Fibroblast of lung (primary cell): ENCODE results near the gene CLASP1. TPM values are rescaled to one million over a fixed set of nuclear protein-coding genes. Genes with fewer than 3 reads are reported as not detected.
A peak's percentile ranks its signal among the peaks of the same experiment; 100 is the strongest.
"Not testable (repeated sequence)": the region's sequence is repeated elsewhere in the genome, so short reads cannot be mapped to it uniquely, and the experiment has no call there.

Experiments used
- DNase-seq, 2 donors: peaks; one replicate each; pipeline versions ENCODE4 v3.0.0 to v3.0.0-alpha.2; 2010; ENCODE audit warnings: low read depth in 2 of 2
- H2AFZ ChIP-seq: 2 replicates; pipeline ENCODE4 v1.5.1; 2012; ENCODE audit warnings: low read length, control low read depth, inconsistent platforms
- H3K27ac ChIP-seq: 2 replicates; pipeline ENCODE4 v1.5.1; 2011; ENCODE audit warnings: low read length, control low read depth; ENCODE audit not compliant: insufficient read depth
- H3K27me3 ChIP-seq: 2 replicates; pipeline ENCODE4 v1.5.1; 2011; ENCODE audit warnings: mild to moderate bottlenecking, low read length; ENCODE audit not compliant: control insufficient read depth, insufficient read depth
- H3K36me3 ChIP-seq: 2 replicates; pipeline ENCODE4 v1.5.1; 2011; ENCODE audit warnings: low read length; ENCODE audit not compliant: control insufficient read depth, insufficient read depth
- H3K4me1 ChIP-seq: 2 replicates; pipeline ENCODE4 v1.5.1; 2011; ENCODE audit warnings: low read length; ENCODE audit not compliant: control insufficient read depth, insufficient read depth; ENCODE audit errors: extremely low read depth
- H3K4me2 ChIP-seq: 2 replicates; pipeline ENCODE4 v1.5.1; 2011; ENCODE audit warnings: low read length, control low read depth; ENCODE audit not compliant: insufficient read depth; ENCODE audit errors: extremely low read depth
- H3K4me3 ChIP-seq, 4 experiments: fragments of 200-600 bp in 1 of 4; sonication (generic) in 1 of 4; replicated peaks in 1 of 4; 2 replicates each; pipeline ENCODE4 v1.5.1; 2011 to 2016; ENCODE audit warnings: low read length in 4 of 4, low read depth in 3 of 4, mild to moderate bottlenecking in 3 of 4, control low read depth in 2 of 4, inconsistent platforms in 1 of 4, mixed read lengths in 1 of 4; ENCODE audit not compliant: insufficient read depth in 1 of 4; ENCODE audit errors: control extremely low read depth in 1 of 4
- H3K79me2 ChIP-seq: 2 replicates; pipeline ENCODE4 v1.5.1; 2012; ENCODE audit warnings: mild to moderate bottlenecking, low read length, inconsistent platforms; ENCODE audit not compliant: control insufficient read depth, insufficient read depth
- H3K9ac ChIP-seq: 2 replicates; pipeline ENCODE4 v1.5.1; 2011; ENCODE audit warnings: mild to moderate bottlenecking, low read length, control low read depth; ENCODE audit not compliant: insufficient read depth
- H3K9me3 ChIP-seq: 2 replicates; pipeline ENCODE4 v1.5.1; 2012; ENCODE audit warnings: low read depth, low read length; ENCODE audit not compliant: control insufficient read depth, insufficient read depth
- H4K20me1 ChIP-seq: 2 replicates; pipeline ENCODE4 v1.5.1; 2011; ENCODE audit warnings: low read length; ENCODE audit not compliant: control insufficient read depth, insufficient read depth; ENCODE audit errors: extremely low read depth
- CTCF ChIP-seq, 2 donors: IDR thresholded peaks in 1 of 2; conservative IDR thresholded peaks in 1 of 2; 1 replicate in 1 of 2; 2 replicates in 1 of 2; pipeline ENCODE4 v1.5.1; 2011 to 2012; ENCODE audit warnings: low read length in 2 of 2, control low read depth in 1 of 2, inconsistent platforms in 1 of 2, low read depth in 1 of 2, mild to moderate bottlenecking in 1 of 2
- EZH2 ChIP-seq: IDR thresholded peaks from 2 replicates; pipeline ENCODE4 v1.5.1; 2012; ENCODE audit warnings: low read length, control low read depth, mild to moderate bottlenecking; ENCODE audit errors: missing control alignments
- polyA plus RNA-seq, 2 donors: library from polyadenylated mRNA; depleted of rRNA in 1 of 2; stranded (reverse) in 1 of 2; unstranded in 1 of 2; fragments of >200 nt; gene quantifications; 2 replicates each; pipeline ENCODE4 v1.2.1, GENCODE V29; 2011 to 2012; ENCODE audit warnings: missing spikeins in 1 of 2
- total RNA-seq: library from RNA; depleted of rRNA; stranded (reverse); fragments of >200 nt; gene quantifications from 2 replicates; pipeline ENCODE4 v1.2.1, GENCODE V29; 2014

The CLASP1 gene
- total and polyA plus RNA-seq, 2 donors (not counting 1 experiment from before 2014, with no cell fraction given), result 6.0 to 48.4 TPM

GRCh38 chr2:121696410-121696930 lies 47.2 kb upstream of the CLASP1 start:
- H3K79me2 ChIP-seq, result no peaks in the 10 kb centered on the region
- H3K4me2 ChIP-seq, result no peak overlapping the region
- no peak for DNase-seq
- no peaks in the 10 kb centered on the region for H3K27me3 ChIP-seq
- H3K9me3 ChIP-seq, result no peaks in the 10 kb centered on the region
- no peak overlapping the region for H3K4me3 ChIP-seq
- no peak overlapping the region for H2AFZ ChIP-seq
- no peak overlapping the region for H3K9ac ChIP-seq
- no peak overlapping the region for H3K27ac ChIP-seq
- H3K36me3 ChIP-seq, result no peaks in the 10 kb centered on the region
- no peak for TF ChIP-seq EZH2
- no peak for TF ChIP-seq CTCF (conservative IDR thresholded peaks at IDR 0.05 in 1 of 2, IDR thresholded peaks at IDR 0.05 in 1 of 2; ENCODE audit: low read depth in 1 of 2, low read length in 2 of 2)
- H4K20me1 ChIP-seq, result no peaks in the 10 kb centered on the region
- peaks cover 6% of the 10 kb centered on the region for H3K4me1 ChIP-seq

- no peak overlapping the region for H3K27ac ChIP-seq
- peaks cover 6% of the 10 kb centered on the region for H3K4me1 ChIP-seq
- no peaks in the 10 kb centered on the region for H3K27me3 ChIP-seq
- no peak overlapping the region for H3K4me3 ChIP-seq
- H3K4me2 ChIP-seq, result no peak overlapping the region
- H3K79me2 ChIP-seq, result no peaks in the 10 kb centered on the region
- H3K9me3 ChIP-seq, result no peaks in the 10 kb centered on the region
- TF ChIP-seq EZH2 (no peak), CTCF (conservative IDR thresholded peaks at IDR 0.05 in 1 of 2, IDR thresholded peaks at IDR 0.05 in 1 of 2; ENCODE audit: low read depth in 1 of 2, low read length in 2 of 2) (no peak)
- no peaks in the 10 kb centered on the region for H3K36me3 ChIP-seq
- no peak for DNase-seq
- no peak overlapping the region for H3K9ac ChIP-seq
- no peak overlapping the region for H2AFZ ChIP-seq
- H4K20me1 ChIP-seq, result no peaks in the 10 kb centered on the region
Measured at GRCh38 chr2:121695171-121695451, 45.8 kb upstream of the CLASP1 start.

- H3K4me3 ChIP-seq, result no peak overlapping the region
- TF ChIP-seq CTCF (conservative IDR thresholded peaks at IDR 0.05 in 1 of 2, IDR thresholded peaks at IDR 0.05 in 1 of 2; ENCODE audit: low read depth in 1 of 2, low read length in 2 of 2) (no peak), EZH2 (no peak)
- no peaks in the 10 kb centered on the region for H4K20me1 ChIP-seq
- no peak overlapping the region for H3K4me2 ChIP-seq
- no peaks in the 10 kb centered on the region for H3K79me2 ChIP-seq
- DNase-seq, result peak; percentile 86 to 89
- H3K4me1 ChIP-seq, result peaks cover under 1% of the 10 kb centered on the region
- no peaks in the 10 kb centered on the region for H3K27me3 ChIP-seq
- H3K9ac ChIP-seq, result no peak overlapping the region
- H2AFZ ChIP-seq, result no peak overlapping the region
- H3K36me3 ChIP-seq, result no peaks in the 10 kb centered on the region
- H3K27ac ChIP-seq, result no peak overlapping the region
- H3K9me3 ChIP-seq, result no peaks in the 10 kb centered on the region
Measured at GRCh38 chr2:121694398-121695170, 45.3 kb upstream of the CLASP1 start.

- not testable (repeated sequence) for H3K4me1 ChIP-seq, H3K36me3 ChIP-seq, H3K4me3 ChIP-seq, H3K27me3 ChIP-seq, H4K20me1 ChIP-seq, H3K27ac ChIP-seq, H3K9ac ChIP-seq, H3K79me2 ChIP-seq, DNase-seq, H3K9me3 ChIP-seq, H3K4me2 ChIP-seq, H2AFZ ChIP-seq
Measured at GRCh38 chr2:121690572-121690971, 41.3 kb upstream of the CLASP1 start.
